Colonic mucosa (tissue), 4 donors: ENCODE data around the gene ARL6IP4. TPM values are rescaled to one million over a fixed set of nuclear protein-coding genes. Genes with fewer than 3 reads are reported as not detected.
A peak's percentile ranks its signal among the peaks of the same experiment; 100 is the strongest.

Source experiments
- DNase-seq: peaks from one replicate; pipeline ENCODE4 v3.0.0-alpha.2; 2020
- H3K27ac ChIP-seq: fragments of 200-600 bp; one replicate; pipeline ENCODE4 v1.8.0; 2021
- H3K27me3 ChIP-seq: fragments of 200-600 bp; one replicate; pipeline ENCODE4 v1.8.0; 2021
- H3K36me3 ChIP-seq: fragments of 200-600 bp; one replicate; pipeline ENCODE4 v1.8.0; 2021
- H3K4me1 ChIP-seq: fragments of 200-600 bp; one replicate; pipeline ENCODE4 v1.8.0; 2021; ENCODE audit warnings: mild to moderate bottlenecking
- H3K4me3 ChIP-seq: fragments of 200-600 bp; one replicate; pipeline ENCODE4 v1.8.0; 2021
- H3K9ac ChIP-seq, 2 donors: one replicate each; pipeline ENCODE4 v1.7.0; 2013; ENCODE audit warnings: control low read depth in 2 of 2, low read depth in 2 of 2, low read length in 2 of 2
- H3K9me3 ChIP-seq: fragments of 200-600 bp; one replicate; pipeline ENCODE4 v1.8.0; 2021
- intact Hi-C: fragments of 100-400 bp; cut with DNase I; formaldehyde crosslinking; loops from one replicate; pipeline ENCODE4 v1.14.1; 2022
- total RNA-seq, 2 donors: library from RNA; stranded (reverse); fragmentation: NEBNext Ultra II Directional in 1 of 2; extraction: Animal tissue kit (Norgen Biotek cat#: 25700) in 1 of 2; gene quantifications; one replicate each; pipeline ENCODE4 v1.2.1, GENCODE V29; 2021
- TF ChIP-seq, protein P1 (sequence below): fragments of 200-600 bp; IDR thresholded peaks from one replicate; pipeline ENCODE4 v1.8.0; 2022; ENCODE audit warnings: antibody characterized with exemption, mild to moderate bottlenecking
- donor health status: healthy.
- donor health status: DM: no; HTN: no; CAD: no.
- donor health status: DM: no; HTN: no; CAD: no.

The ARL6IP4 gene
- total RNA-seq, 2 donors from 2014 or later: 130 to 192 TPM

DNA sequence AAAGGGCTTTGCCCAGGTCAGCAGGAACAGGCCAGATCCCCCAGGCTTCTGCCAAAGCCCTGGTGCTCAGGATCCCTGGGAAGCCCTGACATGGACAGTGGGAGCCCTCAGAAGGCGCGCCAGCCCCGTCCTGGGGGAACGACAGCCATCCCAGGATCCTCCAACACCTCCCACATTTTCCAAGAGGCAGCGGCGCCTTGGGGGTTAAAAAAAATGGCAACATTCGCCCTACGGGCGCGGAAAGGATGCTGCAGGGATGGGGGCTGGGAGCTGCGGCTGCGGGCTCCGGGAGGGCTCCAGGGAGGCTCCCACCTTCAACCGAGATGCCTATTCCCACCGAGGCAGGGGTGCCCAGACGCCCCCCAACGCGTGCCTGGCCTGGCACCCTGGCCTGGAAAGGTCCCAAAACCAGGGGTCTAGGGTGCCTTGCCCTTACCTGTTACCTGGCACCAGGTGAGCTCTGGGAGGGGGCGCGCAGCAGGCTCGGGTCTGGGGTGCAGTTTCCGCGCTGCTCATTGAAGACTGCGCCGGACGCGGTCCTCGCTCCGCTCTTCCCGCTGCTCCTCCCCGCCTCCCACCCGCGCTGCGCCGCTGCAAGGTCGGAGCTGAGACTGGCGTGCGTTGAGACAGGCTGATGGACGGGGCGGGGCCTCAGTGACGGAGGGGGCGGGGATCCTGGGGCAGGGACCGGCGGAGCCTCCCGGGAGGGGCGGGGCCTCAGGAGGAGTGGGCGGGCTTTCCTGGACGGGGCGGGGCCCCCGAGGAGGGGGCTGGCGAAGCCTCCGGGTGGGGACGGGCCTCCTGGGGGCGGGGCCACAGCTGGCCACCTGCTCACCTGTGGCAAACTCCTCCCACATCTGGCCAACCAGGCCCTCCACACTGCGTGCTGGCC, 14.4 kb upstream of the ARL6IP4 start, which contains the start of gene ABCB9:
TSS of gene ABCB9 (minus strand) at position 613 of the 892 bp plus-strand sequence. CDS start 6,228 bp downstream, outside the sequence.
- Histone ChIP-seq H3K9ac (peak within 1 kb of the TSS; percentile 54 to 66), H3K36me3 (no peaks in the 10 kb centered on the region), H3K9me3 (no peaks in the 10 kb centered on the region), H3K4me1 (peaks cover 25% of the 10 kb centered on the region), H3K27ac (no peak within 1 kb of the TSS), H3K27me3 (no peaks in the 10 kb centered on the region), H3K4me3 (peak within 1 kb of the TSS; percentile 56)
- intact Hi-C loops: no loop called here
- peak; percentile 99 for DNase-seq
- TF ChIP-seq, protein P1, sequence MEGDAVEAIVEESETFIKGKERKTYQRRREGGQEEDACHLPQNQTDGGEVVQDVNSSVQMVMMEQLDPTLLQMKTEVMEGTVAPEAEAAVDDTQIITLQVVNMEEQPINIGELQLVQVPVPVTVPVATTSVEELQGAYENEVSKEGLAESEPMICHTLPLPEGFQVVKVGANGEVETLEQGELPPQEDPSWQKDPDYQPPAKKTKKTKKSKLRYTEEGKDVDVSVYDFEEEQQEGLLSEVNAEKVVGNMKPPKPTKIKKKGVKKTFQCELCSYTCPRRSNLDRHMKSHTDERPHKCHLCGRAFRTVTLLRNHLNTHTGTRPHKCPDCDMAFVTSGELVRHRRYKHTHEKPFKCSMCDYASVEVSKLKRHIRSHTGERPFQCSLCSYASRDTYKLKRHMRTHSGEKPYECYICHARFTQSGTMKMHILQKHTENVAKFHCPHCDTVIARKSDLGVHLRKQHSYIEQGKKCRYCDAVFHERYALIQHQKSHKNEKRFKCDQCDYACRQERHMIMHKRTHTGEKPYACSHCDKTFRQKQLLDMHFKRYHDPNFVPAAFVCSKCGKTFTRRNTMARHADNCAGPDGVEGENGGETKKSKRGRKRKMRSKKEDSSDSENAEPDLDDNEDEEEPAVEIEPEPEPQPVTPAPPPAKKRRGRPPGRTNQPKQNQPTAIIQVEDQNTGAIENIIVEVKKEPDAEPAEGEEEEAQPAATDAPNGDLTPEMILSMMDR: no peak

DNA sequence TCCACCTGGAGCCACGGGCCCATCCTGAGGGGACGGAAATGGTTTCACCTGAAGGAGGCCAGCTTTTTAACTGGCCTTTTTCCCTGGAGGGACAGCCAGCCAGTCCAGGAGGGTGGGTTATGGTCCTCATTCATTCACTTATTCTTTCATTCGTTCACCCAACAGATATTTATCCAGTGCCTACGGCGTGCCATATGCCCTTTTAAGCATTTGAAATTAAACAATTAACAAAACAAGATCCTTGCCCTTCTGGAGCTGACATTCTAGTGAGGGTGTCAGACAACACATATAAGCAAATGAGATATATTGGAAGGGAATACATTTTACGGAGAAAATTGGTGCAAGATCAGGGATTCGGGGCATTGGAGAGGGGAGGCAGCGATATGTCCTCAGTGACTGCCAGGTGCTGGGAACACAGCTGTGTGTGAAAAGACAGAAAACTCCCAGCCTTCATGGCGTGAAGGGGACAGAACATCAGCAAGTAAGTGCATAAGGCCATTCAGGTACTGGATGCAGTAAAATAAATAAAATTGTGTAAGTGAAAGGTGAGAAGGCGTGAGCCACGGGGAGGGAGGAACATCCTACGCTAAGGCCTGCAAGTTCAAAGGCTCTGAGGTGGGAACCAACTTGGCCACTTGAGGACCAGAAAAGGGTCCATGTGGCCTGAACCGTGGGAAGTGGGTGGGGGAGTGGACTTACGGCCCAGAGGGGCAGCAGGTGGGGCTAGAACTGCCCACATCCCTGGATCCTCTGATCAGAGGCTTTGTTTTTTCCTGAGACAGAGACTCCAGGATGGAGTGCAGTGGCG, 13.5 kb upstream of the ARL6IP4 start:
- intact Hi-C loops: no loop called here
- Histone ChIP-seq H3K9ac (peak overlapping the region in 1 of 2 donors; percentile 38), H3K4me3 (no peak overlapping the region), H3K27me3 (no peaks in the 10 kb centered on the region), H3K4me1 (peaks cover 21% of the 10 kb centered on the region), H3K27ac (no peak overlapping the region), H3K9me3 (no peaks in the 10 kb centered on the region), H3K36me3 (no peaks in the 10 kb centered on the region)
- TF ChIP-seq, protein P1: no peak
- peak; percentile 22 for DNase-seq

DNA sequence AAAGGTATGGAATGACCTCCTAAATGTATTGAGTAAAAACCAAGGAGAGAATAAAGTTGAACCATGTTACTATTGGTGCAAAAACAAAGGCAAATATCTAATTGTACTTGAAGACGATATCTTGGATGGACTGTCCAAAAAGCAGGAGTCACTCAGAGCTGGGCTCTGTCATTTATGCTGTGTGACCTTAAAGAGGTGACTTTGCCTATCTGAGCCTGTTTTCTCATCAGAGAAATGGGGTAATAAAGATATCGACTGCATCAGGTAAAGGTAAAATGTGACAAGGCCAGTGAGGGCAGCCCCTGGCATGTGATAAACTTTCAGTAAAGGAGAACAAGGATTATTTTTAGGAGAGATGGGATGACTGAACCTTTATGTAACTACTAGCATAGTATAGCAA, 12.4 kb upstream of the ARL6IP4 start:
- Histone ChIP-seq H3K4me3 (no peak overlapping the region), H3K27ac (no peak overlapping the region), H3K9ac (no peak overlapping the region), H3K27me3 (no peaks in the 10 kb centered on the region), H3K4me1 (peaks cover 15% of the 10 kb centered on the region), H3K9me3 (no peaks in the 10 kb centered on the region), H3K36me3 (no peaks in the 10 kb centered on the region)
- TF ChIP-seq, protein P1: no peak
- DNase-seq: no peak
- intact Hi-C loops: no loop called here

DNA sequence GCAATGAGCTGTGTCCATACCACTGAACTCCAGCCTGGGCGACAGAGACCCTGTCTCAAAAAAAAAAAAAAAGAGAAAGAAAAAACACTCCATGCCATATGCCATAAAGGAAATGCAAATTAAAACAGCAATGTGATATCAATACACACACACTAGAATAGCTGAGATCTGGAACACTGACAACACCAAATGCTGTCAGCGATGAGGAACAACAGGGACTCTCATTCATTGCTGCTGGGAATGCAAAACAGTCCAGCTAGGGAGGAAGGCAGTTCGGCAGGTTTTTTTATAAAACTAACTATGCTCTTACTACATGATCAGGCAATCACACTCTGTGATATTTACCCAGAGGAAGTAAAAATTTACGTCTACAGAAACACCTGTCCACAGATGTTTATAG, 10.8 kb upstream of the ARL6IP4 start:
- Histone ChIP-seq H3K27me3 (no peaks in the 10 kb centered on the region), H3K4me3 (no peak overlapping the region), H3K9me3 (no peaks in the 10 kb centered on the region), H3K4me1 (peaks cover 15% of the 10 kb centered on the region), H3K27ac (no peak overlapping the region), H3K36me3 (no peaks in the 10 kb centered on the region), H3K9ac (no peak overlapping the region)
- peak; percentile 18 for DNase-seq
- TF ChIP-seq, protein P1: no peak
- intact Hi-C loops: loop anchor here (10.0 kb wide), 1 partner anchor 175 kb away; no protein-coding TSS in a partner anchor

DNA sequence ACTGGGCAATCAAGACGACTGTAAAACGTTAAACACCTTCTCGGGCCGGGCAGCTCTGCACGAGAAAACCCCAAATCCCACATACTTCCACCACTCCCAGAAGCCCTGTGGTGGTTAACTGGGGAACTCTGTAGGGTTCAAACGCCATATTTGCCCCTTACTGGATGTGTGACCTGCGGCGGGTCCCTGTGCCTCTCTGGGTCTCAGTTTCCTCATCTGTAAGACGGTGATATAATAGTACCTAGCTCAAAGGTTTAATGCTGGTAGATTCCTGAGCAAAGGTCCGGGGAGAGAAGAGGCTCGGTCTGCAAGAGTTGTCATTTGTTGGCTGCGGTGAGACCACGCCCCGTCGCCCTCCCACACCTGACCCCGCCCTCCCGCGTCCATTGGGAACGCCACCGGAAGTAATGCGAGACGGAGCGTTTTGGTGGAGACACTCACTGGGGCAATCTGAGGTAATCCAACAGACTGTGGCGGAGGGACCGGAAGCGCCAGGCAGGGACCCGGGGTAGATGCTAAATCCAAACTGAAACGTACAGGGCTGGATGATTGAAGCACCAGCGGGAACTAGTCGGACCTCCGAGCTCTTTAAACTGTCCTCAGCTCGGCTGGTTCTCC, 6.1 kb upstream of the ARL6IP4 start:
- peak overlapping the region; percentile 98 for H3K27ac ChIP-seq
- no peaks in the 10 kb centered on the region for H3K27me3 ChIP-seq
- H3K9me3 ChIP-seq: no peaks in the 10 kb centered on the region
- intact Hi-C loops: loop anchor here (10.0 kb wide), 1 partner anchor 170 kb away; no protein-coding TSS in a partner anchor
- peak overlapping the region; percentile 82 for H3K4me3 ChIP-seq
- H3K36me3 ChIP-seq: no peaks in the 10 kb centered on the region
- TF ChIP-seq, protein P1: no peak
- peak; percentile 100 for DNase-seq
- H3K4me1 ChIP-seq: peaks cover 18% of the 10 kb centered on the region
- H3K9ac ChIP-seq: peak overlapping the region; percentile 95 to 96
